ENCODE measurements around the gene PTGER1. TPM values are rescaled to one million over a fixed set of nuclear protein-coding genes. Genes with fewer than 3 reads are reported as not detected.
"Not testable (repeated sequence)": the region's sequence is repeated elsewhere in the genome, so short reads cannot be mapped to it uniquely, and the experiment has no call there.

The PTGER1 gene
- total RNA-seq, 3 donors from 2014 or later, result 0.41 to 1.2 (median 0.63) TPM

DNA sequence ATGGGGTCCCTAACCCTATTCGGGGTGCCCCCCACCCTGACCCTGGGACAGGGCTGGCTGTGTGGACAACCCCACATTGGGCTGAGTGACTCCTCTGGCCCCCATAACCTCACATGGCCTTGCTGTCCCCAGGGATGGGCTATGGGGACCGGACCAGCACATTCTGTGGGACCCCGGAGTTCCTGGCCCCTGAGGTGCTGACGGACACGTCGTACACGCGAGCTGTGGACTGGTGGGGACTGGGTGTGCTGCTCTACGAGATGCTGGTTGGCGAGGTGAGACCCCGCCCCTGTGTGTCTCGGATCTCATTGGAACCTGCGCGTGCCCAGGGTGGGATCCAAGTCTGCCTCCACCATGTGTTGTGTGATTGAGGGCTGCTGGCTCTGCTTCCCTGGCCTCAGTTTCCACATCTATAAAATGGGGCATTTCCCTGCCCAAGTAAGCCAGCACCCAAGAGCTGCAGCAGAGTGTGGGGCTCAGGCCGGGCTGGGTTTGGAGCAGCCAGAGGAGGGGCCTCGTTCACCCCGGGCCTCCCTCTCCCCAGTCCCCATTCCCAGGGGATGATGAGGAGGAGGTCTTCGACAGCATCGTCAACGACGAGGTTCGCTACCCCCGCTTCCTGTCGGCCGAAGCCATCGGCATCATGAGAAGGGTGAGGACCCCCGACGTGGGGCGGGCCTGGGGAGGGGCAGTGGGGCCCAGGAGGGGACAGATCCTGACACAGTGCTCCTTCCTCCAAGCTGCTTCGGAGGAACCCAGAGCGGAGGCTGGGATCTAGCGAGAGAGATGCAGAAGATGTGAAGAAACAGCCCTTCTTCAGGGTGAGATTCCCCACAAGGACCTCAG is 4.9 kb downstream of the PTGER1 start:
- no peak for ATAC-seq
- peaks cover 27% of the 10 kb centered on the region for H3K4me1 ChIP-seq (ENCODE audit: low read depth)
- H3K9me3 ChIP-seq, result no peaks in the 10 kb centered on the region
- intact Hi-C loops (cut with DNase I, micrococcal nuclease), result no loop called here
- TF ChIP-seq, protein P1, sequence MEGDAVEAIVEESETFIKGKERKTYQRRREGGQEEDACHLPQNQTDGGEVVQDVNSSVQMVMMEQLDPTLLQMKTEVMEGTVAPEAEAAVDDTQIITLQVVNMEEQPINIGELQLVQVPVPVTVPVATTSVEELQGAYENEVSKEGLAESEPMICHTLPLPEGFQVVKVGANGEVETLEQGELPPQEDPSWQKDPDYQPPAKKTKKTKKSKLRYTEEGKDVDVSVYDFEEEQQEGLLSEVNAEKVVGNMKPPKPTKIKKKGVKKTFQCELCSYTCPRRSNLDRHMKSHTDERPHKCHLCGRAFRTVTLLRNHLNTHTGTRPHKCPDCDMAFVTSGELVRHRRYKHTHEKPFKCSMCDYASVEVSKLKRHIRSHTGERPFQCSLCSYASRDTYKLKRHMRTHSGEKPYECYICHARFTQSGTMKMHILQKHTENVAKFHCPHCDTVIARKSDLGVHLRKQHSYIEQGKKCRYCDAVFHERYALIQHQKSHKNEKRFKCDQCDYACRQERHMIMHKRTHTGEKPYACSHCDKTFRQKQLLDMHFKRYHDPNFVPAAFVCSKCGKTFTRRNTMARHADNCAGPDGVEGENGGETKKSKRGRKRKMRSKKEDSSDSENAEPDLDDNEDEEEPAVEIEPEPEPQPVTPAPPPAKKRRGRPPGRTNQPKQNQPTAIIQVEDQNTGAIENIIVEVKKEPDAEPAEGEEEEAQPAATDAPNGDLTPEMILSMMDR (IDR thresholded peaks at IDR 0.05), result no peak
- no peak for DNase-seq
- H3K36me3 ChIP-seq (ENCODE audit: low read depth), result no peaks in the 10 kb centered on the region
- no peak overlapping the region for H3K4me3 ChIP-seq

DNA sequence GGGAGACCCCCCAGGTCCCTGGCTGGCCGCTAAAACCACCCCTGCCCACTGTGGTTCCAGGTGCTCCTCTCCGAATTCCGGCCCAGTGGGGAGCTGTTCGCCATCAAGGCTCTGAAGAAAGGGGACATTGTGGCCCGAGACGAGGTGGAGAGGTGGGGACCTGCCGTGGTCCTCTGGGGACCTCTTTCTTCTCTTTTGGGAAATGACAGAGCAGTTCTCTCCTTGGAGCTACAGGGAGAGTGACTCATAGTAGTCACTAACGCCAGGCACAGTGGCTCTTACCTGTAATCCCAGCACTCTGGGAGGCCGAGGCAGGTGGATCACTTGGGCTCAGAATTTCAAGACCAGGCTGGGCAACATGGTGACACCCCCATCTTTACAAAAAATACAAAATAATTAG is 7.3 kb downstream of the PTGER1 start:
- intact Hi-C loops (cut with DNase I, micrococcal nuclease), result no loop called here
- no peaks in the 10 kb centered on the region for H3K9me3 ChIP-seq
- peaks cover 9% of the 10 kb centered on the region for H3K4me1 ChIP-seq (ENCODE audit: low read depth)
- ATAC-seq (no peak), DNase-seq (no peak)
- H3K4me3 ChIP-seq, result no peak overlapping the region
- TF ChIP-seq, protein P1 (IDR thresholded peaks at IDR 0.05), result no peak
- H3K36me3 ChIP-seq (ENCODE audit: low read depth), result no peaks in the 10 kb centered on the region

DNA sequence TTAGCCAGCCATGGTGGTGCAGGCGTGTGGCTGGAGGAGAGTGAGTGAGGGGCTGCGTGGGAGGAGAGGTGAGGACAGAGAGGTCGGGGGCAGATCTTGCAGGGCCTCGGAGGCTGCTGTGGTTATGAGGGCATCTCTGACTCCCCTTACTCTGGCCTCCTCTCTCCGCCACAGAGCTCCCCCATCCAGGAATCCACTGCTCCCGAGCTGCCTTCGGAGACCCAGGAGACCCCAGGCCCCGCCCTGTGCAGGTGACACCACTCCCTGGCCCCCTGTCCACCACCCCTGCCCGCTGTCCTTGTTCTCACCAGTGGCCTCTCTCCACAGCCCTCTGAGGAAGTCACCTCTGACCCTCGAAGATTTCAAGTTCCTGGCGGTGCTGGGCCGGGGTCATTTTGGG is 7.8 kb downstream of the PTGER1 start:
- Histone ChIP-seq H3K9me3 (no peaks in the 10 kb centered on the region), H3K4me3 (no peak overlapping the region), H3K4me1 (ENCODE audit: low read depth) (peaks cover 5% of the 10 kb centered on the region), H3K36me3 (ENCODE audit: low read depth) (no peaks in the 10 kb centered on the region)
- DNase-seq (no peak), ATAC-seq (no peak)
- TF ChIP-seq, protein P1 (IDR thresholded peaks at IDR 0.05), result no peak
- intact Hi-C loops (cut with DNase I, micrococcal nuclease), result no loop called here

DNA sequence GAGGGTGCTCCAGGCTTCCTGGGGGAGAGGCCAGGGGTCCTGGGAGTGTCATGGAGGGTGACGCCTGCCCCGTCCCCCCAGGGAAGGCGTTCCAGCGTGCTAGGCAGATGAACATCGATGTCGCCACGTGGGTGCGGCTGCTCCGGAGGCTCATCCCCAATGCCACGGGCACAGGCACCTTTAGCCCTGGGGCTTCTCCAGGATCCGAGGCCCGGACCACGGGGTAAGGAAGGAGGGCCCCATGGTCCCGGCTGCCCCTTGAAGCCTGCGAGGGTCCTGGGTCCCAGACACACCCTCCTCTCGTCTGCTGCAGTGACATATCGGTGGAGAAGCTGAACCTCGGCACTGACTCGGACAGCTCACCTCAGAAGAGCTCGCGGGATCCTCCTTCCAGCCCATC is 11.4 kb downstream of the PTGER1 start:
- no peaks in the 10 kb centered on the region for H3K9me3 ChIP-seq
- intact Hi-C loops (cut with DNase I, micrococcal nuclease), result no loop called here
- no peaks in the 10 kb centered on the region for H3K4me1 ChIP-seq (ENCODE audit: low read depth)
- TF ChIP-seq, protein P1 (IDR thresholded peaks at IDR 0.05), result no peak
- DNase-seq (no peak), ATAC-seq (no peak)
- H3K4me3 ChIP-seq, result no peak overlapping the region
- H3K36me3 ChIP-seq (ENCODE audit: low read depth), result no peaks in the 10 kb centered on the region

DNA sequence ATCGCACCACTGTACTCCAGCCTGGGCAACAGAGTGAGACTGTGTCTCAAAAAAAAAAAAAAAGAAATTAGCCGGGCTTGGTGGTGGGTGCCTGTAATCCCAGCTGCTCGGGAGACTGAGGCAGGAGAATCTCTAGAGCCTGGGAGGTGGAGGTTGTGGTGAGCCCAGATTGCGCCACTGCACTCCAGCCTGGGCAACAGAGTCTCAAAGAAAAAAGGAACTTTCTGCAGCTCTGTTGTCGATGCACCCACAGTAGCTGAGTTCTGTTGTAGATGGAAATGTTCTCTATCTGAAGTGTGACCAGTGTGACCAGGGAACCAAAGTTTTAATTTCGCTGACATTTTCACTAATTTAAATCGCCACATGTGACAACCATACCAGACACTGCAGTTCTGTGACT is 12.8 kb downstream of the PTGER1 start:
- H3K9me3 ChIP-seq; DNase-seq; H3K4me3 ChIP-seq; H3K4me1 ChIP-seq (ENCODE audit: low read depth); ATAC-seq; H3K36me3 ChIP-seq (ENCODE audit: low read depth); intact Hi-C loops (cut with DNase I, micrococcal nuclease): not testable (repeated sequence)

DNA sequence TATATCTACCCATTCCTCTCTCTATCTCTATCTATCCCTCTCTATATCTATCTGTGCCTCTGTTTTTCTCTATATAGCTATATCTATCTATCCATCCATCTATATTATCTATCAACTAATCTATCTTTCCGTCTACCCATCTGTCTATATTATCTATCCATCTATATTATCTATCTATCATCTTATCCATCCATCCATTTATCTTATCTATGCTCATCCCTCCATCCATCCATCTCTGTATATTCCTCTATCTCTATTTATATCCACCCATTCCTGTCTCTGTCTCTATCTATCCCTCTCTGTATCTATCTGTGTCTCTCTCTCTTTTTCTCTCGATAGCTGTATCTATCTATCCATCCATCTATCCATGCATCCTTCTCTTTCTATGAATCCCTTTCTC is 14.2 kb downstream of the PTGER1 start:
- Histone ChIP-seq H3K9me3 (no peaks in the 10 kb centered on the region), H3K4me1 (ENCODE audit: low read depth) (no peaks in the 10 kb centered on the region), H3K4me3 (no peak overlapping the region), H3K36me3 (ENCODE audit: low read depth) (no peaks in the 10 kb centered on the region)
- ATAC-seq (no peak), DNase-seq (no peak)
- TF ChIP-seq, protein P1 (IDR thresholded peaks at IDR 0.05), result no peak
- intact Hi-C loops (cut with DNase I, micrococcal nuclease), result no loop called here
